NK-92 (cell line): ENCODE data around the gene ZIC2.
"Not testable (repeated sequence)": the region's sequence is repeated elsewhere in the genome, so short reads cannot be mapped to it uniquely, and the experiment has no call there.

ENCODE experiments used
- DNase-seq: peaks from one replicate; lab custom pipeline; 2025; ENCODE audit not compliant: unreplicated experiment; lab: John Stamatoyannopoulos, UW

Gene ZIC2

DNA sequence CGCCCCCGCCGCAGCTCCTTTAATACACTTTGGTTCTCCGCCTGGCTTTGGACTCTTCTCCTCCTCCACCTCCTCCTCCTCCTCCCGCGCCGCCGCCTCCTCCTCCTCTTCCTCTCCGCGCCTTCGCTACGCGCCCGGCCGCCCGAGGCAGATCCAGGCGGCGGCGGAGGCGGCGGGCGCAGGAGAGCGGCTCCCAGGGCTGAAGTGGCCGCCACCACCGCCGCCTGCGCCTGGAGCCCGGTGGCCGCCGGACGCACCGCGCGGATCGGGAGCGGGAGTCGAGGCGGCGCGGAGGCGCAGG, at the start of gene ZIC2:
TSS of gene ZIC2 (plus strand) at position 50 of the 301 bp plus-strand sequence. CDS start 281 bp downstream, outside the sequence.
- no peak for DNase-seq

DNA sequence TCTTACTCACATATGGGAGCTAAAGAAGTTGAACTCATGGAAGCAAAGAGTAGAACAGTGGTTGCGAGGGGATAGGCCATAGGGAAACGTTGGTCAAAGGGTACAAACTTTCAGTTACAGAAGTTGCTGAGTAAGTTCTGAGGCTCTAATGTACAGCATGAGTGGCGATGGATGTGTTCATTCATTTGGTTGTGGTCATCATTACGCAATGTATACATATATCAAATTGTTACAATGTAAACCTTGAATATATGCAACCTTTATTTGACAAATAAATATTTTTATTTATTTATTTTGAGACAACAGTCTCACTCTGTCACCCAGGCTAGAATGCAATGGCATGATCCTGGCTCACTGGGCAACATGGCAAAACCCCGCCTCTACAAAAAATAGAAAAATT, 48.7 kb upstream of the ZIC2 start:
- no peak for DNase-seq

DNA sequence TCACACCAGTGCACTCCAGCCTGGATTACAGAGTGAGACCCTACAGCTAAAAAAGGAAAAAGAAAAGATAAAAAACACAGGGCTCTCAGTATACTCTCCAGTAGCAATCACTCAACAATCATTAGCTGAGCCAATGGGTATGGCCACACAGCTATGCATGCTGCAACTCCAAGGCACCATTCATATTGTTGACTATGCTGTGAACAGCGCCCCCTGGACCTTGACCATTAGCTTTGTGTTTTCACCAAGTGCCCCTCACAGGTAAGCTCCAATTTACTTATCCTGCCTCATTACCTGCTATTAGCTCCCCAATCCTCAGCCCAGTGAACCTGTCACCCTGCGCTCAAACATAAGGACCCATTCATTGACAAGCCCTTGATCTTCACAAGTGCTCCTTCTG, 45.8 kb upstream of the ZIC2 start:
- no peak for DNase-seq

DNA sequence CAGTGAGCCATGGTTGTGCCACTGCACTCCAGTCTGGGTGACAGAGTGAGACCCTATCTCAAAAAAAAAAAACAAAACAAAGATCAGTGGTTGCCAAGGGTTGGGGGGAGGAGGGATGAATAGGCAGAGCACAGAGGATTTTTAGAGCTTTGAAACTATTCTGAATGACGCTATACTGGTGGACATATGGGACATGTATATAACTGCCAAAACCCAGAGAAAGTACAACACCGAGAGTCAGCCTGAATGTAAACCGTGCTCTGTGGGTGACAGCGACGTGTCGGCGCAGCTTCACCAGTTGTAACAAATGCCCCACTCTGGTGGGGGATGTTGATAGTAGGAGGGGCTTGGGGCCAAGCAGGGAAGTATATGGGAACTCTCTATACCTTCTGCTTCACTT, 42.9 kb upstream of the ZIC2 start:
- DNase-seq: no peak

DNA sequence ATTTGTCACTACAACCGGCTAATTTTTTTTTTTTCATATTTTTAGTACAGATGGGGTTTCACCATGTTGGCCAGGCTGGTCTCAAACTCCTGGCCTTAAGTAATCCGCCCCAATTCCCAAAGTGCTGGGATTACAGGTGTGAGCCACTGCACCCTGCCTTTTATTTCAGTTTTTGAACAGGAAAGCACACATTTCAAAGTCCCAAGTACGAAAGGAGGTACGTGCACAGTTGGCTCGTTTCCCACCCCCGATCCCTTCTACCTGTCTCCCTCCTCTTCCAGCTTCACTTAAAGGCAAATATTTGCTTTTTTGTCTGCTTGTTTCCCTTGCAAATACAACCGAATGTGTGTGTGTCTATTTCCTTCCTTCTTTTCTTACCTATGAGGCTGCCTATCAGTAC, 40.5 kb upstream of the ZIC2 start:
- no peak for DNase-seq

DNA sequence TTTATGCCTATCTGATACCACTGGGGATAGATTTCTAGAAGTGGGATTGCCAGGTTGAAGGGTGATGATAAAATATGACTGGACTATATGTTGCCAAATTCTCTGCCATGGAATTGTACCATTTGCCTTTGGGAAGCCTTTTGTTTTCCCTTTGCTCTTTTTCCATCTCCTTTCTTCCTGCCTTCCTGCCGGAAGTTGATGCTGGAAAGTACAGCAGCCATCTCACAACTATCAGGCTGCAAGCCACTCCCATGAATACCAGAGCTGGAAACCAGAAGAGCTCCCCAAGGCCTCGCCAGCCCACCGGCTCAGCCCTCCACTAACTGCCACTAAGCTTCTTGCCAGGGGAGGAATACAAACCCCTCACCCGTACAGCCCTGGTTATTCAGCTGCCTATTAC, 39.7 kb upstream of the ZIC2 start:
- no peak for DNase-seq

DNA sequence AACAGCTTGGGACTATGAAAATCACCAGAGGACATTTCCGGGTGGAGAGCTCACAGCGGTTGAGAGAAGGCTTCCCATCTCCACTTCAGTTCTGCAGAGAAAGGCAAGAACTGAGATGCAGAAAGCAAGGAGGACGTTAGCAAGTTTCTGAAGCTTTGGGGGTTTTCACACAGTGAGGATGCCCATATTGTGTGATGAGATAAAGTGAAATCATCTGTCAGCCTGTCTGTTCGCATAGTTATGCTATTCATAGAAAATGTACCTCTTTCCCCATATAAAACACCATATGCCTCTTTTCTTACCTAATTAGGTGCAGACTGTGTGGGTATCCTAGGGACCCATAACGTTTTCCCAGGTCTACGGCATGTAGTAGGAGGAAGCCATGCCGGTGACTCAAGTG, 37.5 kb upstream of the ZIC2 start:
- no peak for DNase-seq

DNA sequence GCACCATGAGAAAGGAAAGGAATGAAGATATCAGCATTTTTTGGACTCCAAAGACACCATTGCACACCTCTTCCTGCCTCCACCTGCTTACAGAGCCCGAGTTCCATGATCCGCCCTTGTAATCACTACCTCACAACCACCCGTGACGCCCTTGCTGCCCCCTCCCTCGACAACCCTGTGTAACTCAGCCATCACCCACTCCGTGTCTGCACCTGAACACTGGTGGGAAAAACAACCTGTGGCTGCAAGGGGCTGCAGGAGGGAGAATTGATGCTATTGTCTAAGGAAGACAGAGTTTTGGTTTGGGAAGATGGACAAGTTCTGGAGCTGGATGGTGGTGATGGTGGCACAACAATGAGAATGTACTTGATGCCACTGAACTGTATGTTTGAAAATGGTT, 37.0 kb upstream of the ZIC2 start:
- DNase-seq: no peak

DNA sequence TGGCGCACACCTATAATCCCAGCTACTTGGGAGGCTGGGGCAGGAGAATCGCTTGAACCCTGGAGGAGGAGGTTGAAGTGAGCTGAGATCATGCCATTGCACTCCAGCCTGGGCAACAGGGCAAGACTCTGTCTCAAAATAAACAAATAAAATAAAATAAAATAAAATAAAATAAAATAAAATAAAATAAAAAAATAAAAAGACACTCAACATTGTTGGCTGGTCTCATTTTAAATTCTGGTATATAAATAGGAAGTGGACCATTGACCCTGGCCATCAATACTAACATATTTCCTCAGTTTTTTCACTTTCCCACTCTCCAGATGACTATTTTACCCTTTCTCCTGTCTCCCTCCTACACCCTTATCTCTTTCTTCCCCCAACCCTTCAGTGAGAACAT, 36.1 kb upstream of the ZIC2 start:
- DNase-seq: not testable (repeated sequence)

DNA sequence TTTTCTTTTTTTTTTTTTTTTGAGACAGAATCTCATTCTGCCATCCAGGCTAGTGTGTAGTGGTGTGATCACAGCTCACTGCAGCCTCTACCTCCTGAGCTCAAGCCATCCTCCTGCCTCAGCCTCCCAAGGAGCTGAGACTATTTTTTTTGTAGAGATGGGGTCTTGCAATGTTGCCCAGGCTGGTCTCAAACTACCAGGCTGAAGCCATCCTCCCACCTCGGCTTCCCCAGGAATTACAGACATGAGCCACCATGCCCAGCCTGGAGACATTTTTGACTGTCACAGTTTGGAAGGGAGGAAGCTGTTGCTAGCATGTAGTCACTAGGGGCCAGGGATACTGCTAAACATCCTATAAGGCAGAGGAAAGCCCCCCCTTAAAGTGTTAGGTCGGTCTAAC, 33.9 kb upstream of the ZIC2 start:
- DNase-seq: no peak

DNA sequence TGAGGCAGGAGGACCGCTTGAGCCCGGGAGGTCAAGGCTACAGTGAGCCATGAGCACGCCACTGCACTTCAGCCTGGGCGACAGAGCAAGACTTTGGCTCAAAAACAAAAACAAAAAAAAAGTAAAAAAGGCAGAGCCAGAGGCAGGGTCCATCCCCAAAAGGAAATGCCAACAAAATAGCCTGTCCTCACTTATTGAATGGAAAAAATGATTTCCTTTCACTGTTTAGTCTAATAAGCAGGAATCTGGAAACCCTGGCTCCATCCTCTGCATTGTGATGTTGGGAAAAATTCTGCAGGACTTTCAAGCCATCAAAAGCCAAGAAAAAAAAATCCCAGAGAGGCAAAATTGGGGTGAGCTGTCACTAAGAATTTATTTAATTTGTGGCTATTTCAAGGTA, 33.2 kb upstream of the ZIC2 start:
- no peak for DNase-seq

DNA sequence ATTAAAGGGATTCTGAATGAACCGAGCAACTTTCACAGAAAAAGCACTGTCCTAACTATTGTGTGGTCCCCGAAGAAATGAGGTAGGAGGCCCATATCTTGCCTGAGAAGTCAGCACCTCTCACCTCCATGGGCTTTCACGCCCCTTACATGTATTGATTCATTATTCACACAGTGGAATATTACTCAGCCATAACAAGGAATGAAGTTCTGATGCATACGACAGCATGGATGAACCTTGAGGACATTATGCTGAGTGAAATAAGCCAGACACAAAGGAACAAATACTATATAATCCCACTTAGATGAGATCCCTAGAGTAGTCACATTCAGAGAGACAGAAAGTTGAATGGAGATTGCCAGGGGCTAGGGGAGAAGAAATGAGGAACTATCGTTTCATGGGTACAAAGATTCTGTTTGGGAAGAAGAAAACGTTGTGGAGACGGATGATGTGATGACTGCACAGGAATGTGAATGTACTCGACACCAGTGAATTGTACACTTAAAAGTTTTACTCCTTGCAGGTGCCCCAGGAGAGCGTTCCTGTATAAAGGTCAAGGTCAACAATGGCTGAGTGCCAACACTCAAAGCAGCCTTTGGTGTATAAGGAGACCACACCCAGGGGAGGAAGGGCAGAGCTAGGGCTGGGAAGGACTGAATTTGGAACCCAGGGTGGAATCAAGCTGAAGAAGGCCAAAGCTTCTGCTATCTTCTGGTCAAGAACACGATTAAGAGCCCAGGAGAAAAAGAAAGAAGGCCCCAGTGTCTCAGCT, 32.5 kb upstream of the ZIC2 start:
- DNase-seq: no peak

DNA sequence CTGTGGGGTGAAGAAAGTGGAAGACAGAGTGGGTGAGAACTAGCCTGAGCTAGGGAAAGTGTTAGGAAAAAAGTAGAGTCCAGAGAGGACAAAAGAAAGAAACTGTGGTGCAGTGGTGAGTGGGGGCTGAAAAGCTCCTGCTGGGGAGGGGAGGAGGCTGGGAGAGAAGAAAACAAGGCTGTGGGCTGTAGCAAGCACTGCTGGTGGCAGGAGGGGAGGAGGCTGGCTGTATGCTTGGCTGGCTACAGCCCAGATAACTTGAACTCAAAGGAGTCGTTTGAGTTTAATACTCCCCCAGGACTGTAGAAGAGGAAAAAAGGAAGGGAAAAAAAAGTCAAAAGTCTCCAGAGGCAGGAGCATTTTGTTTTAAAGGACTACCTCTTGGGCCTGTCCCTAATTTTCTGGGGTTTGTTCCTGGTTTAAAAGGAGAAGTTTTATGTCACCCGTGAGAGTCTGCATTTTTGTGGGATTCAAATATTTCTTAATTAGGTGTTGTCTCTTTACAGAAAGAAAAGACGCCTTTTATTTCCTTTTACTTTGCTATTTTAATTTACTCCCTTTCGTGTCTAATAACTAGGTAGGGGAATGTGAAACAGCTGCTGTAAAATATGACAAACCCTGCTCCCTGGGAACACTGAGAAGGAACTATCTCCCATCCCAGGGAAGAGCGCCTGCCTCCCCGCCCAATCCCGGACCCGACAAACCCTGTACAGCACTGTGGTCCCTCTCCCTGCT, 31.7 kb upstream of the ZIC2 start:
- DNase-seq: no peak

DNA sequence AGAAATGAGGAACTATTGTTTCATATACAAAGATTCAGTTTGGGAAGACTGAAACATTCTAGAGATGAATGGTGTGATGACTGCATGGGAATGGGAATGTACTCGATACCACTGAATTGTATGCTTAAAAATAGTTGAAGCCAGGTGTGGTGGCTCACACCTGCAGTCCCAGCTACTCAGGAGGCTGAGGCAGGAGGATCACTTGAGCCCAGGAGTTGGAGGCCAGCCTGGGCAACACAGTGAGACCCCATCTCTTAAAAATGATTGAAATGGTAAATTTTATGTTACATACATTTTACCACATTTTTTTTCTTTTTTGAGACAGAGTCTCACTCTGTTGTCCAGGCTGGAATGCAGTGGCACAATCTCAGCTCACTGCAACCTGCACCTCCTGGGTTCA, 29.9 kb upstream of the ZIC2 start:
- not testable (repeated sequence) for DNase-seq

DNA sequence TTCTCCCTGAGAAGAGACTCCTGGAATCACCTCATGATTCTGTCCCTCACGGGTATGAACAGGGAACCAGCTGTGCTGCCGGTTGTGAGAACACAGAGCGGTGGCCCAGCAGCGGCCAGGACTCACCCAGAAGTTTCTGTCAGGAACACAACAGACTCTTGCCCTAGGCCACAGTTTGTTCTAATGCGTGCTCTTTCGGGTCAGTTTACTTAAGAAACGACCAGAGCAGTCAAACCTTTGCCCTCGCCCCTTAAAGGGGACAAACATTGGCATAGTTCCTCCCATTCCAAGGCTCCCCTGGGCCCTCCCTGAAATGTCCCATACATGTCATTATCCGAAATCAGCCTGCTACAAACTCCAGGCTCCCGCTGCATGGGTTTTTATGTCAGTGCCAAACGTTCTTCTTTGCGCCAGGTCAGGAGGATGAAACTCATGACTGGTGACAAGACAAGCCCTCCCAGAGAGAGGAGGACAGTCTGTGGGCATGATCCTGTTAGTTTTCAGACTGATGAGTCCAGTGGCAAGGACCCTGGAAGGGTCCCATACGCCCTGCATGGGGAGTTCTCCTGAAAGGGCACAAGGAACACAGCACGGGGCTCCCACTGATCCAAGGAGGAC, 28.3 kb upstream of the ZIC2 start:
- no peak for DNase-seq

DNA sequence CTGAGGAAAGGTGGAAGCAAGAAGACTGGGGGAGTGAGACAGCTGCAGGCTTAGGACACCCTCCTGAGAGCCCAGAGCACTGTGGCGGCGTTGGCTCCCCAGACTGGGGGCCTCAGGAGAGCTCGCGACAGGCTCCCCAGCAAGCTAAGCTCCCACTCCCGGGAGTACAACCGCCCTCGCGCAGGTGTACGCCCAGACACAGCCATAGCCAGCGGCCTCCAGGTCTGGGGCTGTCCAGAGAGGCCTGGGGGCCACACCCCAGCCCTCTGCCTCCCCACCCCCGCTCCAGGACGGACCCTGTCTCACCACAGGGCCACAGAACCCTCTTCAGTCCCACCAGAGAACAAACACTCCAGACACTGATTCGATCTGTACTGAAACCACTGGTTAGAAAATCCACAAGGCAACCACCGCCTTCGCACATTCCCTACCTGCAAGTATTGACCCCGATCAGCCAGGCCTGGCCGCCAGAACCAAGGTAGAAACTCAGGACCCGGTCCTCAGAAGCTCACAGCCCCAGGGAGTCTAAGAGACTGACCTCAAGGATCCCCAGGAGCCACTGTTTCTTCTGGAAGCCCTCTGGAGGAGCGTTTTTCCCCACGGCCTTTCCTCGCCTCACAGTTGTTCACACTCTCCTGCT, 26.4 kb upstream of the ZIC2 start:
- no peak for DNase-seq

DNA sequence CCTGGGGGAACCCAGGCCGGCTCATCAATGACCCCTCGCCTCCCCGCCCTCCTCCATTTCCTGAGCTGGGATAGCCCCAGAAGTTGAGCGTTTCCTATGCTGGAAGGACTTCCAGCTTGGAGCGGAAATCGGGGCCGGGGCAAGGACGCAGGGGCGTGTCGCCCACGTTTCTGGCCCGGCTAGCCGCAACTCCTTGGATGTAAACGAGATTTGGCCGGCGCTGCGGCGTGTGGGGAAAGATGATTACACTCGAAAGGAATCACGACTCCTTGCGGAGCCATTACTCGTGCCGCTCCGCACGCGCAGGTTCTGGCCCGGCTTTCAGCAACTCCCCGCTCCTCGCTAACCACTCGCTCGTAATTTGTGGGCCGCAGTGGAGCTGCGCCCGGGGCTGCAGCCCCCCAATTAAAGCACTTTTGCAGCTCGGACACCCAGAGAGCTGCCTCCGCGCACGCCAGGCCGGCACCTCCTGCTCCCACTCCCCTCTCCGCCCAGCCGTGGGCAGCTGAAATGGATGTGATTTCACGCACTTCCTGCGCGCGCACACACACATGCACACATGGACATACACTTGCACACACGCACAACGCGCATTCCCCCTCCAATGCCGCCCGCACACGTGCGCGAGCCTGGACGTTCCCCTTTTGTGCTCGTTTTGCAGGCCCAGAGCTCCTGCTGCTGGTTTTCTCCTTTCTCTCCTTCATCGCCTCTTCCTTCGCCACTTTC, 25.7 kb upstream of the ZIC2 start:
- DNase-seq: no peak

DNA sequence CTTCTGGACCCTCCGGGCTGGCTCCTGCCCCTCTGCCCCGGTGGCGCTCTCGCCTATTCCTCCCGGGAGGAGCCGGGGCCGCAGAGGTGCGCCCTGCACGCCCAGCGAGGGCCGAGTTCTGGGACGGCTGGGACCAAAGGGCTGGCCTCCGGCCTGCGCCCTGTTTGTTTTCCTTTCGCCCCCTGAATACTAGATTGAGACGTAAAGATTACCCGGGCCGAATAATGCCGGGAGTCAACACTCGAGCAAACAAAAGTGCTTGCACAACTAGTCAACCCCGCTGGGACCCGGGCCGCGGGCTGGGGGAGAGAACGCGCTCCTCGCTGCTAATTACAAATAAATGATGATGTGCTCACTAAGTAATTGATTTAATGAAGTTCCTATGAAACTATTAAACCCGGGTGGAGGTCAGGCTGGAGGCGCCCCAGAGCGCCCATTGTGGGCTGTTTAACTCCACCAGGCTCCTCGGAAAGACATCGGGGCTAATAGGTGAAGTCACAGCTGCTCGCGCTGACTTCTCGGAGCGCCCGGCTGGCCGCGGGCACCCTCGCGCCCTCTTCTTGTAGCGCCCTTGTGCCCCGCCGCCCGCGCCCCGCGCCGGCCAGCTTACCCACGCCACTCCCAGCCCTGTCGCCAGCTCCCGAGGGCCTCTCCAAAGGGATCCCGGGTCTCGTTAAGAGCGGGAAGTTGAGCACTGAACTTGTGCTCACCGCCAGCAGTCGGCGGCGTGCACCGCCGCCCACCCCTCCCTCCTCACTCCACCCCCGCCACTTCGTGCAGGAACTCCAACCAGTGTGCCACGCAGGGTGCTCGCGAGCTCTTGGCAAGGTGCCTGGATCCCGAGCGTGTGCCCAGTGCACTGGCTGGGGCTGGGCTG, 24.9 kb upstream of the ZIC2 start:
- no peak for DNase-seq

DNA sequence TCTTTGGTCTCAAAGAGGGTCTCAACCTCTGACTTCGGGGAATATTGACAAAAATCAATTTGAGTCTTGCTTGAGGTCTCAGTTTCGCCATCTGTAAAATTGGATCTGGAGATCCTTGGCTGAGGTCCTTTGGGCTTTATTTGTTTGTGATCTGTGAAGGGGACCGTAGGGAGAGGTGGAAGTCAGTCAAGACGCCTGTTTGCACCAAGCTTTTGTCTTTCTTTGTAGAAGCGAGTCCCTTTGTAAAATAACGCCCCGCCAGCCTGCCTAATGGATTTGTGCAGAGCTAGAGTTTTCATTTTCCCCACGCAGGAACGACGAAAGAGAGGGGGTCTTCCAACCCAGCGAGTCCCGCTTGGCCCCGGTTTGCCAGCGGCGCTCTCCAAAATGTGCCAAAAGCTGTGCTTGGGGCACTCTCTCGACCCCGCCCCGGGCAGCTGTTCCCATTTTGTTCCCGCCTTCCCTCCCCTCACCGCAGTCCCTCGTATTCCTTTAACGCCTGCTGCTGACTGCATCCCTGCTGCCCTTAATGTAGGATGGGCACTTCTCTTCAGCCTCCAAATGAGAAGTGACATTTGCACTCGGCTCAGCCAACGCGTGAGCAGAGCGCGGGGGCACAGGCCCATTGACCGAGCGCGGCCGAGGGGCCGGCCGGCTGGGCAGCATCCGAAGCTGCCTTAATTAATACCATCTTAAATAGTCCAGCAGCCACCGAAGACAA, 23.0 kb upstream of the ZIC2 start:
- no peak for DNase-seq

DNA sequence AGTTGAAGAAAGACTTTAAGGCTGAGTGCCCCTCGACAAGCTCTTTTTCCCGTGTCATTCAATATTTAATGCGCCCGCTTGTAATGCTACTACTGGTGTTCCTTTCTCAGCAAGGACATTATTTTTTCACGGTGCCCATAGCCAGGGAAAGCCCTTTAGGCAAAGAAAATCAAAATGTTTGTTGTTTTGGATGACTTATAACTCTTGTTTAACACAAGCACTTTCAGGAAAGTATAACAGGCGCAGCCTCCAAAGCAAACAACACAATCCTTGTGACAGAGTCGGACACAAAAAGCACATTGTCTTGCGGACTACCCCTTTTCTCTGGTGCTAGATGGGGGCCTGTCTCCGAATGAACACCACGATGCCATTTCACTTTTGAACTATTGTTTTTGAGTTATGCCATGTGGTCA, 22.5 kb upstream of the ZIC2 start:
- DNase-seq: no peak
